ENCODE data around the gene ABCC12. TPM values are rescaled to one million over a fixed set of nuclear protein-coding genes. Genes with fewer than 3 reads are reported as not detected.

ABCC12 gene
- total and polyA plus RNA-seq, 2 donors from 2014 or later = not detected

- intact Hi-C loops (cut with DNase I) = no loop called here
- Histone ChIP-seq H3K27ac (ENCODE audit: low read depth in 2 of 2, low read length in 2 of 2) (no peak overlapping the region), H3K9me3 (ENCODE audit: control insufficient read depth in 2 of 3, insufficient read depth in 1 of 3, low read length in 3 of 3) (peaks cover 0 to 2% (median 0%) of the 10 kb centered on the region in 3 donors), H3K9ac (ENCODE audit: low read length in 3 of 3) (no peak overlapping the region), H3K36me3 (ENCODE audit: control insufficient read depth in 2 of 3, insufficient read depth in 3 of 3, low read length in 3 of 3) (no peaks in the 10 kb centered on the region), H3K4me3 (ENCODE audit: low read length in 3 of 3) (no peak overlapping the region), H3K27me3 (ENCODE audit: control insufficient read depth, insufficient read depth, low read length) (no peaks in the 10 kb centered on the region), H3K4me1 (ENCODE audit: control insufficient read depth in 2 of 3, insufficient read depth in 2 of 3, low read depth in 1 of 3, low read length in 3 of 3) (no peaks in the 10 kb centered on the region)
- no peak for TF ChIP-seq CTCF (IDR thresholded peaks at IDR 0.05; ENCODE audit: borderline replicate concordance, extremely low read depth, insufficient read depth)
- FAIRE-seq = no peak
- no peak for DNase-seq
These were observed 9.1 kb downstream of the ABCC12 start for GRCh38 chr16:48146710-48147109.

- H3K4me1 ChIP-seq (ENCODE audit: control insufficient read depth in 2 of 3, insufficient read depth in 2 of 3, low read depth in 1 of 3, low read length in 3 of 3) = no peaks in the 10 kb centered on the region
- no peak overlapping the region for H3K9ac ChIP-seq (ENCODE audit: low read length in 3 of 3)
- TF ChIP-seq CTCF (IDR thresholded peaks at IDR 0.05; ENCODE audit: borderline replicate concordance, extremely low read depth, insufficient read depth) = no peak
- no peaks in the 10 kb centered on the region for H3K36me3 ChIP-seq (ENCODE audit: control insufficient read depth in 2 of 3, insufficient read depth in 3 of 3, low read length in 3 of 3)
- FAIRE-seq (no peak), DNase-seq (no peak)
- H3K27ac ChIP-seq (ENCODE audit: low read depth in 2 of 2, low read length in 2 of 2) = no peak overlapping the region
- no peak overlapping the region for H3K4me3 ChIP-seq (ENCODE audit: low read length in 3 of 3)
- intact Hi-C loops (cut with DNase I) = no loop called here
- no peaks in the 10 kb centered on the region for H3K27me3 ChIP-seq (ENCODE audit: control insufficient read depth, insufficient read depth, low read length)
- peaks cover 0 to 2% (median 0%) of the 10 kb centered on the region in 3 donors for H3K9me3 ChIP-seq (ENCODE audit: control insufficient read depth in 2 of 3, insufficient read depth in 1 of 3, low read length in 3 of 3)
These were observed 9.7 kb downstream of the ABCC12 start for GRCh38 chr16:48146131-48146530.

GRCh38 chr16:48143812-48144368 is 11.9 kb downstream of the ABCC12 start:
- Histone ChIP-seq H3K4me3 (ENCODE audit: low read length in 3 of 3) (no peak overlapping the region), H3K27ac (ENCODE audit: low read depth in 2 of 2, low read length in 2 of 2) (no peak overlapping the region), H3K9me3 (ENCODE audit: control insufficient read depth in 2 of 3, insufficient read depth in 1 of 3, low read length in 3 of 3) (no peaks in the 10 kb centered on the region), H3K4me1 (ENCODE audit: control insufficient read depth in 2 of 3, insufficient read depth in 2 of 3, low read depth in 1 of 3, low read length in 3 of 3) (no peaks in the 10 kb centered on the region), H3K27me3 (ENCODE audit: control insufficient read depth, insufficient read depth, low read length) (no peaks in the 10 kb centered on the region), H3K36me3 (ENCODE audit: control insufficient read depth in 2 of 3, insufficient read depth in 3 of 3, low read length in 3 of 3) (no peaks in the 10 kb centered on the region), H3K9ac (ENCODE audit: low read length in 3 of 3) (no peak overlapping the region)
- intact Hi-C loops (cut with DNase I) = no loop called here
- FAIRE-seq = no peak
- no peak for DNase-seq
- TF ChIP-seq CTCF (IDR thresholded peaks at IDR 0.05; ENCODE audit: borderline replicate concordance, extremely low read depth, insufficient read depth) = no peak

GRCh38 chr16:48140821-48141220 is 15.0 kb downstream of the ABCC12 start:
- no peak for TF ChIP-seq CTCF (IDR thresholded peaks at IDR 0.05; ENCODE audit: borderline replicate concordance, extremely low read depth, insufficient read depth)
- H3K4me3 ChIP-seq (ENCODE audit: low read length in 3 of 3) = no peak overlapping the region
- H3K9me3 ChIP-seq (ENCODE audit: control insufficient read depth in 2 of 3, insufficient read depth in 1 of 3, low read length in 3 of 3) = no peaks in the 10 kb centered on the region
- H3K27me3 ChIP-seq (ENCODE audit: control insufficient read depth, insufficient read depth, low read length) = no peaks in the 10 kb centered on the region
- intact Hi-C loops (cut with DNase I) = no loop called here
- H3K36me3 ChIP-seq (ENCODE audit: control insufficient read depth in 2 of 3, insufficient read depth in 3 of 3, low read length in 3 of 3) = no peaks in the 10 kb centered on the region
- H3K27ac ChIP-seq (ENCODE audit: low read depth in 2 of 2, low read length in 2 of 2) = no peak overlapping the region
- FAIRE-seq = no peak
- no peak overlapping the region for H3K9ac ChIP-seq (ENCODE audit: low read length in 3 of 3)
- no peak for DNase-seq
- peaks cover 0 to 5% (median 0%) of the 10 kb centered on the region in 3 donors for H3K4me1 ChIP-seq (ENCODE audit: control insufficient read depth in 2 of 3, insufficient read depth in 2 of 3, low read depth in 1 of 3, low read length in 3 of 3)
